GM21576 (cell line): ENCODE measurements around the gene KNDC1.

ENCODE experiments used
- ATAC-seq: cut with Tn5 transposase; IDR thresholded peaks from one replicate; pipeline ENCODE4 v1.9.1; 2021; ENCODE audit warnings: mild to moderate bottlenecking, moderate library complexity; ENCODE audit not compliant: unreplicated experiment

KNDC1 gene

DNA sequence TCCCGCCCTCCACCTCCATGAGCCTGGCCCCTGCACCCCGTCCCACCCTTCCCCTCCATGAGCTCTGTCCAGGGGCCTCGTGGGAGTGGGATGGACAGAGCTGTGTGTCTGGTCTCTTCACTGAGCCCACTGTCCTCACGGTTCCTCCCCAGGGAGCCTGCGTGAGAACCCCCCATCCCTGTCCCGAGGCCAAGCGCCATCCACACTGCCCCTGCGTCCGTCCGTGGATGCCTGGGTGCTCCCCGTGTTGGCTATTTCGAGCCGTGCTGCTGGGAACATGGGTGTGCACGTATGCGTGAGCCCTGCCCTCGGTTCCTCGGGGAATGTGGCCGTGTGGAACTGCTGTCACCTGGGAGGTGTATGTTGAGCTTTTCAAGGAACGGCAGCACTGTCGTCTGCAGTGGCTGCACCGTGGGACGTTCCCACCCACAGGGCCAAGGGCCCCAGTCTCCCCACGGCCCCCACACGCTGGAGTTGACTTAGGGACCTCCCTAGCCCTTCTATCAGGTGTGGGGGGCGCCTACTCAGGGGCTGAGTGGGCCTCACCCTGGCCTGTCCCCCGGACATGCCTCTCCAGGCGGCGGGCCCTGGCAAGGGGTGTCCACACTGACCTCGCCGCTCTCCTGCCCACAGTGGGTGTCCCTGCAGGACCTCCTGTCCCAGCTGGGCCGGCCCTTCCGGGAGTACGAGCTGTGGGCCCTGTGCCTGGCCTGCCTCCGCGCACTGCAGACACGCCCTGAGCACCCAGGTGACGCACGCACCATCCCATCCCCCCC lies 28.1 kb downstream of the KNDC1 start:
- no peak for ATAC-seq

GRCh38 chr10:133189256-133189655 lies 29.2 kb downstream of the KNDC1 start:
- no peak for ATAC-seq

GRCh38 chr10:133189726-133190125 lies 29.7 kb downstream of the KNDC1 start:
- no peak for ATAC-seq

DNA sequence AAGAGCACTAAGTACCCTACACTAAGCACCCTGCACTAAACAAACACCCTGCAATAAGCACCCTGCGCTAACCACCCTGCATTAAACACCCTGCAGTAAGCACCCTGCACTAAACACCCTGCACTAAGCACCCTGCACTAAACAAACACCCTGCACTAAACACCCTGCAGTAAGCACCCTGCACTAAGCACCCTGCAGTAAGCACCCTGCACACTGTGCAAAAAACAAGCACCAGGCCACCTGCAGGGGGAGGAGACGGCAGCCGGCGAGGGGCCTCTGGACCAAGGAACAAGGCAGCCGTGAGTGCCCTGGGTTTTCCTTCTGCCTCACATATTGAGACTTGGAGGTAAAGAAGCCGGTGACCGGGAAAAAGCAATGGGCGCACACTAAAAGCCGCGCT lies 30.2 kb downstream of the KNDC1 start:
- no peak for ATAC-seq

- ATAC-seq = no peak
Observed at GRCh38 chr10:133191651-133192050, 31.6 kb downstream of the KNDC1 start.

- no peak for ATAC-seq
Observed at GRCh38 chr10:133194151-133194550, 34.1 kb downstream of the KNDC1 start.

DNA sequence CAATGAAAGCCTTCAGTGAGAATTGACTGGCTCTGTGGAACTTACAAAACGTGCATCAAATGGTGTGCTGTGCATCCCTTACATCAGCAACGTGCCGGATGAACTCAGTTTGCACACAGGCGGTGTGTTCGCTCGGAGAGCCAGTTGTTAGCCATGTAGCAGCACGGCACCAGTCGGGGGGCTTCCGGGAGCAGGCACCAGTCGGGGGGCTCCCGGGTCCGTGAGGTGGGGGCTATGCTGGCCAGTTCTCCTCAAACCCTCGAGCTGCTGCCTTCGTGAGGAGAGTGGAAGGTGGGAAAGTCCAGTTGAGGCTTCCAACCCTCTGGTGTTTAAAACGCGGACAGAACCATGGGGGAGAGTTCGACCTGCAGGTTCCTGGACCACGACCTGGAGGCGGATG lies 35.1 kb downstream of the KNDC1 start:
- no peak for ATAC-seq

GRCh38 chr10:133195611-133196010 lies 35.6 kb downstream of the KNDC1 start:
- no peak for ATAC-seq

- no peak for ATAC-seq
Observed at GRCh38 chr10:133196221-133196915, 36.3 kb downstream of the KNDC1 start.

DNA sequence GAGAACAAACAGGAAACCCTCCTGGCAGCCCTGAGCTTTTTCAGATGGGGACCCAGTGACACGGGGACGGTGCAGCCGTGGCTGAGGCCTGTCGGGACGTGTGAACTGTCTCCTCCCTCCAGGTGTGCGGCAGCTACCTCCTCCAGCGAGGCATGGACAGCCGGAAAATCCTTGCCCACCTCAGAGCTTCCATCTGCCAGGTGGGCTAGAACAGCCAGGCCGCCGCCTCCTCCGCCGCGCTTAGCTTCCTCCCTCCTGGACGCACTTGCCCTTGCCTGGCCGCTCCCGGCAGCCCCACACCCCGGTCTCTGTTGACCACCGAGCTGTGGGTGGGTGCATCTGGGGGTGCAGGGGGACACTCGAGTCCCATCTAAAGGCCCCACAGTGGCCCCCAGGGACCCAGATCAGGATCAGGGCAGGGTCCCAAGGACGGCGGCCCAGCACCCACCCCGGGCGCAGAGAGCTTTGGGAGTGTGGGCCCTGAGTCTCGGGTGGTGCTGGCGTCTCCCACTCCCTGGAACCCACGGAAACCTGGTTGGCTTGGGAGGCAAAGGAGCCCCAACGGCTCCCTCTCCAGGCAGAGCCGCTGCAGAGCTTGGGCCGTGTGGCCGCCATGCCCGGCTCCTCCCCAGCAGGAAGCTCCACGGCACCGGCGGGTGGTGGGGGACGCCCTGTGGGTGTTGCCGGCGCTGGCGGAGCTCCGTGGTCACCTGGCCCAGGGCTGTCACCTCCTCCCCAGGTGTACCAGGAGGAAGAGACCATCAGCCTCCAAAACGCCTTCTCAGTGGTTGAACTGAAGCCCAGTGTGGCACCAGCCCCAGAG lies 37.1 kb downstream of the KNDC1 start:
- no peak for ATAC-seq

DNA sequence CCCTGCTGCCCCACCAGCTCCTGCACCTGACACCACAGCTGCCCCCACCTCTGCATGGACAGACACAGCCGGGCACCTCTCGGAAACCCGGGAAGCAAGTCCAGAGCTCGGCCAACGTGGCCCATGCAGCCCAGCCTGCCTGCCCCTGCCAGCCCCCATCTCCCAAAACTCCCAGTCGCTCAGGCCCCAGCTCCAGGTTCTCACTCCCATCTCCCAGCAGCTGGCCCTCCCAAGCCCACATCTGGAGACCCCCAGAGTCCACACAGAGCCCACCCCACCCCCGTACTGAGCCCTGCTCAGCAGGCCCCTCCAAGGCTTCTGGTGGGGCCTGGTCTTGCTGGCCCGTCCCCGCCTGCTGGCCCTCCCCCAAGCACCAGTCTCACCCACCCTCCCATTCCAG lies 37.8 kb downstream of the KNDC1 start:
- ATAC-seq = no peak

- ATAC-seq = no peak
Observed at GRCh38 chr10:133198206-133198605, 38.2 kb downstream of the KNDC1 start.

- no peak for ATAC-seq
Observed at GRCh38 chr10:133198621-133199487, 38.8 kb downstream of the KNDC1 start.

DNA sequence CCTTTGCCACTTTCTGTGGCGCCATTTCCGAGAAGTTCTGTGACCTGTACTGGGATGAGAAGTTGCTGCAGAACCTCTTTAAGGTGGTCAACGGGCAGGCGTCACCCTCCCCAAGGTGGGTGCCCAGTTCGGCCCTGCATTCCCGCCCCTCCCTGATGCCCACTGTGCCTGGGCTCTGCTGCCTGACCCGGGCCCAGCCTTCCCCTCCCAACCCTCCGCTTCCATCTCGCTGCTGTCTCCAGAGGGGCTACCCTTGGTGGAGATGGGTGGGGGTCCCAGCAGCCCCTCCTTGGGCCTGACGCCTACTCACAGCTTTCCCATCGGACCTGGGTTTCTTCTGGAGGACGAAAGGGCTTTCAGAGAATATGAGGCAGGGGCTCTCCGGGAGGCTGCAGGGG lies 39.5 kb downstream of the KNDC1 start:
- no peak for ATAC-seq

GRCh38 chr10:133199992-133200611 lies 40.1 kb downstream of the KNDC1 start:
- no peak for ATAC-seq

GRCh38 chr10:133200621-133201031 lies 40.6 kb downstream of the KNDC1 start:
- ATAC-seq = no peak

GRCh38 chr10:133201151-133201947 lies 41.3 kb downstream of the KNDC1 start:
- no peak for ATAC-seq

DNA sequence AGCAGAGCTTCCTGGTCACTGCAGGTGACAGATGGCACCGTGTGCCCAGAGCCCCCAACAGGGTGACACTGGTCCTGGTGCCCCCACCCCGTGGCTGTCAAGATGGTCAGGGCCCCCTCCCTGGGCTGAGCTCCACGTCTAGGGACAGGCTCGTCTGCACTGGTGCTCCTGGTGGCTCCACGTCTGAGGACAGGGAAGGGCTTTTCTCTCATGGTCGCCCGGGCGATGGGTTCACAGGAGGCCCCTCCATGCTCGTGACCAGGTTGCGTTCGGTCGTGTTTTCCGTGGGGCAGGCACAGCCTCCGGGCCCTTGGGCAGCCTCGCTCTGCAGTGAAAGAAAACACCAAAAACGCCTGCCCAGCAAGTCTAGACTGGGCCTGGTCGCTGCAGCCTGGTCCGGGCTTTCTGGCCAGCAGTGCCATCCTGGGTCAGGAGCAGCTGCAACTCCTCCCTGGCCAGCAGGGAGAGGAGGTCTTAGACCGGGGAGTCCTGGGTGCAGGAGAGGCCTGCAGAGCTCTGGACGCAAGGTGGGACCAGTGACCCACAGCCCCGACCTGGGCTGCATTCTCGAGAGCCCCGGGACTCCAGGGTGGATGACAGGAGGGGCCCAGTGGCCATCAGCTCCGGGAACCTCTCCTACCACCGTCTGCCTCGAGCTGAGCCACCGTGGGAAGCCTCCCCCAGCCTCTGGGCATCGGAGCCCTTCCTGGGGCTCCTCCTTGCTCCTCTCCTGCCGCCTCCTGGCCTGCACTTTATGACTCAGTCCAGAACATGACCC lies 42.1 kb downstream of the KNDC1 start:
- ATAC-seq = no peak
